ENCODE measurements around the gene RAB11B.

DNA sequence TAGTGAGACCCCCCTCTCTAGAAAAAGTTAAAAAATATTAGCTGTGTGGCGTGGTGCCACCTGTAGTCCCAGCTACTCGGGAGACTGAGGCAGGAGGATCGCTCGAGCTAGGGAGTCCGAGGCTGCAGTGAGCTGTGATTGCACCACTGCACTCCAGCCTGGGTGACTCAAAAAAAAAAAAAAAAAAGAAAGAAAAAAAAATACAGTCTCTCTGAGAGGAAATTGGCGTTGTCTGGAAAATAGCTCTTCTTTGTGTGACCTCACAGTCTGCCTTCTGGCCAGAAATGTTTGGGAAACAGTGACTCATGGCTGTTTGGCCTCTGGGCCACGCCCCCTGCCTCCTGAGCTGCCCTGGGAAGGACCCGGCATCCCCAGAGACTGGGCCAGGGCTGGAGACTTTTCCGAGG, 33.7 kb downstream of the RAB11B start:
- TF ChIP-seq EZH2 (IDR thresholded peaks at IDR 0.05; ENCODE audit: borderline replicate concordance, low read depth, low read length), result no peak
- TF ChIP-seq PHB2 (IDR thresholded peaks at IDR 0.05; ENCODE audit: low read depth), result no peak
- TF ChIP-seq POLR2A (conservative IDR thresholded peaks at IDR 0.05), result no peak

Measured in K562 (cell line).